Nephron (organoid): ENCODE measurements around the gene CISH.

ENCODE experiments used
- H3K27ac Mint-ChIP-seq, 3 experiments: 2 replicates each; pipeline ENCODE4 v1.8.0; 2020; ENCODE audit warnings: mixed read lengths in 3 of 3, mild to moderate bottlenecking in 2 of 3, moderate library complexity in 1 of 3
- H3K27me3 Mint-ChIP-seq: 2 replicates; pipeline ENCODE4 v1.8.0; 2021; ENCODE audit warnings: low read depth, mild to moderate bottlenecking, moderate library complexity, mixed read lengths
- H3K36me3 Mint-ChIP-seq: 2 replicates; pipeline ENCODE4 v1.8.0; 2020; ENCODE audit warnings: low read depth, mixed read lengths
- H3K4me1 Mint-ChIP-seq: 2 replicates; pipeline ENCODE4 v1.8.0; 2020; ENCODE audit warnings: mixed read lengths
- H3K4me3 Mint-ChIP-seq, 3 experiments: 2 replicates each; pipeline ENCODE4 v1.8.0; 2020; ENCODE audit warnings: mild to moderate bottlenecking in 3 of 3, mixed read lengths in 3 of 3, moderate library complexity in 2 of 3
- H3K9me3 Mint-ChIP-seq: 2 replicates; pipeline ENCODE4 v1.8.0; 2020; ENCODE audit warnings: mixed read lengths
- TF ChIP-seq, protein P1 (sequence below), 3 experiments: fragments of 200-600 bp; sonication (generic); IDR thresholded peaks; one replicate each; pipeline ENCODE4 v1.5.0; 2021; ENCODE audit warnings: antibody characterized with exemption in 3 of 3; ENCODE audit not compliant: unreplicated experiment in 3 of 3

Gene CISH

GRCh38 chr3:50657407-50657806 lies 45.8 kb upstream of the CISH start:
- TF ChIP-seq, protein P1, sequence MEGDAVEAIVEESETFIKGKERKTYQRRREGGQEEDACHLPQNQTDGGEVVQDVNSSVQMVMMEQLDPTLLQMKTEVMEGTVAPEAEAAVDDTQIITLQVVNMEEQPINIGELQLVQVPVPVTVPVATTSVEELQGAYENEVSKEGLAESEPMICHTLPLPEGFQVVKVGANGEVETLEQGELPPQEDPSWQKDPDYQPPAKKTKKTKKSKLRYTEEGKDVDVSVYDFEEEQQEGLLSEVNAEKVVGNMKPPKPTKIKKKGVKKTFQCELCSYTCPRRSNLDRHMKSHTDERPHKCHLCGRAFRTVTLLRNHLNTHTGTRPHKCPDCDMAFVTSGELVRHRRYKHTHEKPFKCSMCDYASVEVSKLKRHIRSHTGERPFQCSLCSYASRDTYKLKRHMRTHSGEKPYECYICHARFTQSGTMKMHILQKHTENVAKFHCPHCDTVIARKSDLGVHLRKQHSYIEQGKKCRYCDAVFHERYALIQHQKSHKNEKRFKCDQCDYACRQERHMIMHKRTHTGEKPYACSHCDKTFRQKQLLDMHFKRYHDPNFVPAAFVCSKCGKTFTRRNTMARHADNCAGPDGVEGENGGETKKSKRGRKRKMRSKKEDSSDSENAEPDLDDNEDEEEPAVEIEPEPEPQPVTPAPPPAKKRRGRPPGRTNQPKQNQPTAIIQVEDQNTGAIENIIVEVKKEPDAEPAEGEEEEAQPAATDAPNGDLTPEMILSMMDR (IDR thresholded peaks at IDR 0.05; ENCODE audit: unreplicated experiment in 3 of 3): no peak
- no peaks in the 10 kb centered on the region for H3K9me3 Mint-ChIP-seq
- H3K4me3 Mint-ChIP-seq: no peak overlapping the region

GRCh38 chr3:50656417-50657195 lies 45.0 kb upstream of the CISH start:
- H3K4me1 Mint-ChIP-seq: peaks cover 8% of the 10 kb centered on the region
- no peak overlapping the region for H3K27ac Mint-ChIP-seq
- H3K36me3 Mint-ChIP-seq: no peaks in the 10 kb centered on the region
- peaks cover 7% of the 10 kb centered on the region for H3K27me3 Mint-ChIP-seq
- no peak overlapping the region for H3K4me3 Mint-ChIP-seq
- TF ChIP-seq, protein P1 (IDR thresholded peaks at IDR 0.05; ENCODE audit: unreplicated experiment in 3 of 3): no peak
- H3K9me3 Mint-ChIP-seq: no peaks in the 10 kb centered on the region

More at GRCh38 chr3:50657407-50657806, 45.8 kb upstream of the CISH start:
- no peaks in the 10 kb centered on the region for H3K36me3 Mint-ChIP-seq
- H3K4me1 Mint-ChIP-seq: peaks cover under 1% of the 10 kb centered on the region
- peaks cover 9% of the 10 kb centered on the region for H3K27me3 Mint-ChIP-seq
- H3K27ac Mint-ChIP-seq: no peak overlapping the region

DNA sequence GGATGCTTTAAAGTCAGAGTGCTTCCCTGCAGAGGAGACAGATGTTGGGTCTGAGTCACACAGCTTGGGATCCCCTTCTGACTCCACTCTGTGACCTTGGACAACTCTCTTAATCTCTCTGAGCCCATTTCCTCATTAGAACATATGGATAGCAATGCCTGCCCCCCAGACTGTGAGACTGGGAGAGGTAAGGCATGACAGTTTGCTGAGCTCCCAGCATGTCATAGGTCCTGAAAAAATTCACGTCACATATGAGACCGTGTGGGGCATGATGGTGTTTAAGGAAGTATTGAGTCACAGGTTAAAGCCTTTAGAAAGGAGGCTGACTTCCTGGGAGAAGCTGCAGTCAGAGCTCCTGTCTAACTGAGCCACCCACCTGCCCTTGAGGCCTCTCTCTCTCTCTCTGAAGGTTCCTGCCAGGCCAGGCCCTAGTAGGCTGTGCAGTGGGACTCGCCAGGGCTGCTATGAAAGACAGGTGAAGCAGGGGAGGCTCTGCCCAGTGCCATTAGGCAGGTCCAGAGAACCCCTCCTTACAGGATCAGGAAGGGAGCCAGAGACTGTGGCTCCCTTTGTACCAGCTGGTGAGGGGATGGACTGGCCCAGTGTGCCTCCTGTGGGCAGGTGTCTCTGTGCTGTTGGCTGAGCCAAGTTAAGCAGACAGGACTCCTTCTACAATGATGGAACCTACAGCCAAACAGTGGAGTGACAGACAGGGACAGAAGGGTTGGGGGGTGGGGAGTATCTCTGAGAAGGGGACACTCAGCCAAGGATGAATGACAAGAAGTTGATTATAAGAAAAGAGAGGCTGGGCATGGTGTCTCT lies 43.6 kb upstream of the CISH start:
- Mint-ChIP-seq H3K27me3 (peaks cover 7% of the 10 kb centered on the region), H3K36me3 (no peaks in the 10 kb centered on the region), H3K4me3 (no peak overlapping the region), H3K9me3 (no peaks in the 10 kb centered on the region), H3K4me1 (peaks cover 8% of the 10 kb centered on the region), H3K27ac (no peak overlapping the region)
- TF ChIP-seq, protein P1 (IDR thresholded peaks at IDR 0.05; ENCODE audit: unreplicated experiment in 3 of 3): no peak

- TF ChIP-seq, protein P1 (IDR thresholded peaks at IDR 0.05; ENCODE audit: unreplicated experiment in 3 of 3): no peak
- Mint-ChIP-seq H3K4me1 (peaks cover 11% of the 10 kb centered on the region), H3K9me3 (no peaks in the 10 kb centered on the region), H3K36me3 (no peaks in the 10 kb centered on the region), H3K27me3 (peaks cover 7% of the 10 kb centered on the region), H3K4me3 (no peak overlapping the region), H3K27ac (no peak overlapping the region)
These were observed 42.5 kb upstream of the CISH start for GRCh38 chr3:50653937-50654595.

- H3K4me3 Mint-ChIP-seq: no peak overlapping the region
- no peaks in the 10 kb centered on the region for H3K9me3 Mint-ChIP-seq
- H3K27me3 Mint-ChIP-seq: peaks cover 5% of the 10 kb centered on the region
- TF ChIP-seq, protein P1 (IDR thresholded peaks at IDR 0.05; ENCODE audit: unreplicated experiment in 3 of 3): peak in 2 of 3 experiments; percentile 27 to 40
- H3K36me3 Mint-ChIP-seq: no peaks in the 10 kb centered on the region
- H3K27ac Mint-ChIP-seq: no peak overlapping the region
- peaks cover 11% of the 10 kb centered on the region for H3K4me1 Mint-ChIP-seq
These were observed 41.1 kb upstream of the CISH start for GRCh38 chr3:50652709-50653108.
